GM18526 (cell line): ENCODE data around the gene NEDD8.

Source experiments
- POLR2A ChIP-seq: IDR thresholded peaks from 3 replicates; pipeline ENCODE4 v1.6.1; 2011; ENCODE audit not compliant: insufficient read length; ENCODE audit errors: extremely low read depth

Gene NEDD8

GRCh38 chr14:24232121-24232644 lies at the start of gene NEDD8:
TSS of gene NEDD8 (minus strand) at chr14:24232367. CDS start at chr14:24232267, 100 bp downstream.
- TF ChIP-seq POLR2A: peak; percentile 50

GRCh38 chr14:24281636-24282035 lies 49.5 kb upstream of the NEDD8 start:
- no peak for TF ChIP-seq POLR2A

- TF ChIP-seq POLR2A: no peak
Measured at GRCh38 chr14:24280797-24281460, 48.8 kb upstream of the NEDD8 start.

GRCh38 chr14:24279301-24280186 lies 47.4 kb upstream of the NEDD8 start:
- TF ChIP-seq POLR2A: no peak

GRCh38 chr14:24278424-24278823 lies 46.3 kb upstream of the NEDD8 start:
- TF ChIP-seq POLR2A: no peak

- no peak for TF ChIP-seq POLR2A
Measured at GRCh38 chr14:24277606-24278321, 45.6 kb upstream of the NEDD8 start.

GRCh38 chr14:24277071-24277470 lies 44.9 kb upstream of the NEDD8 start:
- TF ChIP-seq POLR2A: no peak

- TF ChIP-seq POLR2A: peak; percentile 20
Measured at GRCh38 chr14:24274101-24274543, 42.0 kb upstream of the NEDD8 start.

- TF ChIP-seq POLR2A: no peak
Measured at GRCh38 chr14:24273422-24273998, 41.3 kb upstream of the NEDD8 start.

GRCh38 chr14:24272467-24272866 lies 40.3 kb upstream of the NEDD8 start:
- no peak for TF ChIP-seq POLR2A

GRCh38 chr14:24271834-24272263 lies 39.7 kb upstream of the NEDD8 start:
- no peak for TF ChIP-seq POLR2A

- peak; percentile 61 for TF ChIP-seq POLR2A
Measured at GRCh38 chr14:24271134-24271833, 39.1 kb upstream of the NEDD8 start, which contains the start of gene RABGGTA. TSS of gene RABGGTA (minus strand) at chr14:24271597. CDS start at chr14:24271115, 482 bp downstream.

GRCh38 chr14:24270537-24271133 lies 38.5 kb upstream of the NEDD8 start:
- no peak for TF ChIP-seq POLR2A
